ENCODE data around the gene BIN2.
"Not testable (repeated sequence)": the region's sequence is repeated elsewhere in the genome, so short reads cannot be mapped to it uniquely, and the experiment has no call there.

Gene BIN2

GRCh38 chr12:51293696-51294095 lies 30.3 kb downstream of the BIN2 start:
- TF ChIP-seq CTCF (IDR thresholded peaks at IDR 0.05; ENCODE audit: low read depth, low read length, missing control alignments): no peak
- no peak for DNase-seq (ENCODE audit: low read depth)
- H3K4me3 ChIP-seq (ENCODE audit: low read depth, low read length): no peak overlapping the region

- H3K4me3 ChIP-seq (ENCODE audit: low read depth, low read length): not testable (repeated sequence)
- DNase-seq (ENCODE audit: low read depth): peak; percentile 30
- TF ChIP-seq CTCF (IDR thresholded peaks at IDR 0.05; ENCODE audit: low read depth, low read length, missing control alignments): peak; percentile 33
Measured at GRCh38 chr12:51291603-51292513, 32.1 kb downstream of the BIN2 start.

- TF ChIP-seq CTCF (IDR thresholded peaks at IDR 0.05; ENCODE audit: low read depth, low read length, missing control alignments): no peak
- H3K4me3 ChIP-seq (ENCODE audit: low read depth, low read length): no peak overlapping the region
- DNase-seq (ENCODE audit: low read depth): no peak
Measured at GRCh38 chr12:51285843-51286242, 38.1 kb downstream of the BIN2 start.

DNA sequence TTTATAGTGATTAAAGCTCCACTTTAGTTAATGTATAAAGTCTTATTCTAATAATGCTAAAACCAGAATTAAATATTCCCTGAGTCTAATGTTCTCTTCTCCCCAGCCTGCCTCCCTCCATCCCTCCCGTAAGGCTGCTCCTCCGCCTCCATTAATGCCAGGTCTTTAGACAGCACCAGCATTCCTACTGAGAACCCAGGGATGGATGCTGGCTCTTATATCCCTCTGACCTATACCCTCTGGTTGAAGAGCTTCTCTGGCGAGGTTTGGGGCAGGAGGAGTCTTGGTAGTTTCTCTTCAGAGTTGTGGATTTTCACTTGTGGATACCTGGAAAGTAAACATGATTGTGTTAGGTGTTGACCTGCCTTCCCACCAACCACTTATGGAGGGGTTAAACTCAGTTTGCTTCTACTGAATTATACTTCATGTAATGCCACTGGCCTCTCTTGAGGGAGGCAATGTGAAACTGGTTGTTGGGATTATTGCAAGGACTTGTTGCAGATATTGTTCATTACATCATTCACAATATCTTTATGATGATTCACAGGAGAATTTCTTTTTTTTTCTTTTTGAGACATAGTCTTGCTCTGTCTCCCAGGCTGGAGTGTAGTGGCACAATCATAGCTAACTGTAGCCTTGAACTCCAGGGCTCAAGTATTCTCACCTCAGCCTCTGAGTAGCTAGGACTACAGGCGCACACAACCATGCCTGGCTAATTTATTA lies 42.6 kb downstream of the BIN2 start:
- H3K4me3 ChIP-seq (ENCODE audit: low read depth, low read length): no peak overlapping the region
- DNase-seq (ENCODE audit: low read depth): no peak
- no peak for TF ChIP-seq CTCF (IDR thresholded peaks at IDR 0.05; ENCODE audit: low read depth, low read length, missing control alignments)

DNA sequence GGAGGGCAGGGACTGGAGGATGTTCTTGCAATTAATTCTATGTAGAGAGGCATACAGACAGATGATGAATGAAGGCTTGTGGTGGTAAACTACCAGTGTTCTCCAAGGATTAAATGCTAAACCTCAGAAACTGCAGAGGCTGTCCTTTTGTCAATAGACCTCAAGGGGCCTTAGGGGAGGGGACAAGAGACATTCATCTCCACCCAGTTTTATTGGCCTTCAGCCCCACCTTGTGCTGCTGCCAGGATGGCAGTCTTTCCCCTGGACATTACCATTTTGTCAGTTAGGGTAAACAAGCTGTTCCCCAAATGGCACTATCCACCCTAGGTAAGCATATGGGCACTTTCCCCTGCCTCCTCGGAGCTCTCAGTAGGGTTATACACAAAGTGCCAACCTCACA lies 48.9 kb downstream of the BIN2 start:
- no peak for TF ChIP-seq CTCF (IDR thresholded peaks at IDR 0.05; ENCODE audit: low read depth, low read length, missing control alignments)
- no peak overlapping the region for H3K4me3 ChIP-seq (ENCODE audit: low read depth, low read length)
- DNase-seq (ENCODE audit: low read depth): no peak

DNA sequence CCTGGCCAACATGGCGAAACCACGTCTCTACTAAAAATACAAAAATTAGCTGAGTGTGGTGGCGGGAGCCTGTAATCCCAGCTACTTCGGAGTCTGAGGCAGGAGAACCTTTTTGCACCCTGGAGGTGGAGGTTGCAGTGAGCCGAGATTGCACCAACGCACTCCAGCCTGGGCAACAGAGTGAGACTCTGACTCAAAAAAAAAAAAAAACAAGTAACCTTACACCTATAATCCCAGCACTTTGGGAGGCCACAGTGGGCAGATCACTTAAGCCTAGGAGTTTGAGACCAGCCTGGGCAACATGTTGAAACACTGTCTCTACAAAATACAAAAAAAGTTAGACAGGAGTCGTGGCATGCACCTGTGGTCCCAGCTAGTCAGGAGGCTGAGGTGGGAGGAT lies 51.2 kb downstream of the BIN2 start:
- not testable (repeated sequence) for H3K4me3 ChIP-seq (ENCODE audit: low read depth, low read length); DNase-seq (ENCODE audit: low read depth)

DNA sequence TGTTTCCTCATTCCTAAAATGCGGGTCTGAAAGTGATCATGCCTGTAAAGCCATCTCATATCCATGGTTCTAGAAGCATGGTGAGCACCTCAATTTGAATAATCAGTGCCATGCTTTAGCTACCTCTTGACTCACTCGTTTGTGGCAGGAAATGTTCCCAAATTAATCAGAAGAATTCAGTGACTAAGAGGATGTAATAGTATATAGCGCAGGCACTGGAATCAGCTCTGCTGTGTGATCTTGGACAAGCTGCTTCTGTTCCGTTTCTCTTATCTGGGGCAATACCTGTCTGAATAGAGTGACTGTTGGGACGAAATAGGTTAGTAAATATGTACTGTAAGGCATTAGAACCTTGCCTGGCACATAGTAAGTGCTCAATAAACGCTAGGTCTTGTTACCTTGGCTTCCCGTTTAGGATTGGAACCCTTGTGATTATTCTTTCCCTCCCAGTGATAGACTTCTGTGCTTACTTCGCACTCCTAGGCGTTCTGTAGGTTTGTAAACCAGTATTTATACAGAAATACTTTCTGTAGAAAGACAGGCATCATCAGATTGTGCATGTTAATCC lies 52.9 kb downstream of the BIN2 start:
- H3K4me3 ChIP-seq (ENCODE audit: low read depth, low read length): peak overlapping the region; percentile 70
- no peak for TF ChIP-seq CTCF (IDR thresholded peaks at IDR 0.05; ENCODE audit: low read depth, low read length, missing control alignments)
- no peak for DNase-seq (ENCODE audit: low read depth)
